SK-N-SH treated with all-trans-retinoic acid at 6 μM for 48 hours (cell line): ENCODE measurements around the gene CATSPERZ.
A peak's percentile ranks its signal among the peaks of the same experiment; 100 is the strongest.

Source experiments
- ATAC-seq: fragments of 200-7000 bp; cut with Tn5 transposase; 3 replicates; pipeline ENCODE4 v1.9.1; 2020; ENCODE audit warnings: mild to moderate bottlenecking, moderate library complexity
- CSDC2 ChIP-seq: fragments of 250-450 bp; sonication (Bioruptor Pico); IDR thresholded peaks from 2 replicates; pipeline ENCODE4 v1.5.0; 2020; ENCODE audit warnings: mild to moderate bottlenecking, moderate library complexity
- ISL1 ChIP-seq: fragments of 250-450 bp; sonication (Bioruptor Pico); IDR thresholded peaks from 2 replicates; pipeline ENCODE4 v2.1.2; 2022; ENCODE audit warnings: mild to moderate bottlenecking, moderate library complexity
- PPARA ChIP-seq: fragments of 250-450 bp; sonication (Bioruptor Pico); IDR thresholded peaks from 2 replicates; pipeline ENCODE4 v1.5.0; 2020; ENCODE audit warnings: mild to moderate bottlenecking, borderline replicate concordance
- RARB ChIP-seq: fragments of 250-450 bp; sonication (Bioruptor Pico); IDR thresholded peaks from 2 replicates; pipeline ENCODE4 v1.8.0; 2021; ENCODE audit warnings: mild to moderate bottlenecking, moderate library complexity
- SNAI2 ChIP-seq: fragments of 250-450 bp; sonication (Bioruptor Pico); IDR thresholded peaks from 2 replicates; pipeline ENCODE4 v1.5.0; 2020; ENCODE audit warnings: mild to moderate bottlenecking, moderate library complexity
- TCF4 ChIP-seq: fragments of 250-450 bp; sonication (Bioruptor Pico); IDR thresholded peaks from 2 replicates; pipeline ENCODE4 v1.8.0; 2021; ENCODE audit warnings: mild to moderate bottlenecking, moderate library complexity, borderline replicate concordance
- TOX ChIP-seq: fragments of 250-450 bp; sonication (Bioruptor Pico); IDR thresholded peaks from 2 replicates; pipeline ENCODE4 v1.8.0; 2021; ENCODE audit warnings: mild to moderate bottlenecking, moderate library complexity, borderline replicate concordance
- TSHZ2 ChIP-seq: fragments of 250-450 bp; sonication (Bioruptor Pico); IDR thresholded peaks from 2 replicates; pipeline ENCODE4 v1.5.0; 2020; ENCODE audit warnings: mild to moderate bottlenecking, moderate library complexity
- ZC3H10 ChIP-seq: fragments of 250-450 bp; sonication (Bioruptor Pico); IDR thresholded peaks from 2 replicates; pipeline ENCODE4 v1.5.1; 2021; ENCODE audit warnings: mild to moderate bottlenecking, moderate library complexity
- ZFP3 ChIP-seq: fragments of 250-450 bp; sonication (Bioruptor Pico); IDR thresholded peaks from 2 replicates; pipeline ENCODE4 v1.5.0; 2020; ENCODE audit warnings: mild to moderate bottlenecking, moderate library complexity
- ZNF8 ChIP-seq: fragments of 450-650 bp; formaldehyde crosslinking; IDR thresholded peaks from 2 replicates; pipeline ENCODE4 v1.5.0; 2020; ENCODE audit warnings: mild to moderate bottlenecking, moderate library complexity
- TF ChIP-seq, protein P1 (sequence below): fragments of 250-450 bp; sonication (Bioruptor Pico); IDR thresholded peaks from 2 replicates; pipeline ENCODE4 v1.8.0; 2020; ENCODE audit warnings: mild to moderate bottlenecking, moderate library complexity, borderline replicate concordance
- TF ChIP-seq, protein P2 (sequence below): fragments of 250-450 bp; sonication (Bioruptor Pico); IDR thresholded peaks from 2 replicates; pipeline ENCODE4 v1.5.1; 2021; ENCODE audit warnings: mild to moderate bottlenecking, moderate library complexity
- TF ChIP-seq, protein P3 (sequence below): fragments of 250-450 bp; sonication (Bioruptor Pico); IDR thresholded peaks from 2 replicates; pipeline ENCODE4 v1.8.0; 2021; ENCODE audit warnings: low read depth, mild to moderate bottlenecking, moderate library complexity, borderline replicate concordance

The CATSPERZ gene

GRCh38 chr11:64267207-64267945 lies 32.8 kb upstream of the CATSPERZ start:
- TF ChIP-seq ZC3H10 (CRISPR knock-in tag): no peak
- TF ChIP-seq, protein P1, sequence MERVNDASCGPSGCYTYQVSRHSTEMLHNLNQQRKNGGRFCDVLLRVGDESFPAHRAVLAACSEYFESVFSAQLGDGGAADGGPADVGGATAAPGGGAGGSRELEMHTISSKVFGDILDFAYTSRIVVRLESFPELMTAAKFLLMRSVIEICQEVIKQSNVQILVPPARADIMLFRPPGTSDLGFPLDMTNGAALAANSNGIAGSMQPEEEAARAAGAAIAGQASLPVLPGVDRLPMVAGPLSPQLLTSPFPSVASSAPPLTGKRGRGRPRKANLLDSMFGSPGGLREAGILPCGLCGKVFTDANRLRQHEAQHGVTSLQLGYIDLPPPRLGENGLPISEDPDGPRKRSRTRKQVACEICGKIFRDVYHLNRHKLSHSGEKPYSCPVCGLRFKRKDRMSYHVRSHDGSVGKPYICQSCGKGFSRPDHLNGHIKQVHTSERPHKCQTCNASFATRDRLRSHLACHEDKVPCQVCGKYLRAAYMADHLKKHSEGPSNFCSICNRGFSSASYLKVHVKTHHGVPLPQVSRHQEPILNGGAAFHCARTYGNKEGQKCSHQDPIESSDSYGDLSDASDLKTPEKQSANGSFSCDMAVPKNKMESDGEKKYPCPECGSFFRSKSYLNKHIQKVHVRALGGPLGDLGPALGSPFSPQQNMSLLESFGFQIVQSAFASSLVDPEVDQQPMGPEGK (CRISPR knock-in tag): no peak
- ATAC-seq: no peak

- ATAC-seq: peak; percentile 7
- TF ChIP-seq SNAI2 (CRISPR knock-in tag): no peak
- TF ChIP-seq, protein P2, sequence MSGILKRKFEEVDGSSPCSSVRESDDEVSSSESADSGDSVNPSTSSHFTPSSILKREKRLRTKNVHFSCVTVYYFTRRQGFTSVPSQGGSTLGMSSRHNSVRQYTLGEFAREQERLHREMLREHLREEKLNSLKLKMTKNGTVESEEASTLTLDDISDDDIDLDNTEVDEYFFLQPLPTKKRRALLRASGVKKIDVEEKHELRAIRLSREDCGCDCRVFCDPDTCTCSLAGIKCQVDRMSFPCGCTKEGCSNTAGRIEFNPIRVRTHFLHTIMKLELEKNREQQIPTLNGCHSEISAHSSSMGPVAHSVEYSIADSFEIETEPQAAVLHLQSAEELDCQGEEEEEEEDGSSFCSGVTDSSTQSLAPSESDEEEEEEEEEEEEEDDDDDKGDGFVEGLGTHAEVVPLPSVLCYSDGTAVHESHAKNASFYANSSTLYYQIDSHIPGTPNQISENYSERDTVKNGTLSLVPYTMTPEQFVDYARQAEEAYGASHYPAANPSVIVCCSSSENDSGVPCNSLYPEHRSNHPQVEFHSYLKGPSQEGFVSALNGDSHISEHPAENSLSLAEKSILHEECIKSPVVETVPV (CRISPR knock-in tag): no peak
- TF ChIP-seq, protein P3, sequence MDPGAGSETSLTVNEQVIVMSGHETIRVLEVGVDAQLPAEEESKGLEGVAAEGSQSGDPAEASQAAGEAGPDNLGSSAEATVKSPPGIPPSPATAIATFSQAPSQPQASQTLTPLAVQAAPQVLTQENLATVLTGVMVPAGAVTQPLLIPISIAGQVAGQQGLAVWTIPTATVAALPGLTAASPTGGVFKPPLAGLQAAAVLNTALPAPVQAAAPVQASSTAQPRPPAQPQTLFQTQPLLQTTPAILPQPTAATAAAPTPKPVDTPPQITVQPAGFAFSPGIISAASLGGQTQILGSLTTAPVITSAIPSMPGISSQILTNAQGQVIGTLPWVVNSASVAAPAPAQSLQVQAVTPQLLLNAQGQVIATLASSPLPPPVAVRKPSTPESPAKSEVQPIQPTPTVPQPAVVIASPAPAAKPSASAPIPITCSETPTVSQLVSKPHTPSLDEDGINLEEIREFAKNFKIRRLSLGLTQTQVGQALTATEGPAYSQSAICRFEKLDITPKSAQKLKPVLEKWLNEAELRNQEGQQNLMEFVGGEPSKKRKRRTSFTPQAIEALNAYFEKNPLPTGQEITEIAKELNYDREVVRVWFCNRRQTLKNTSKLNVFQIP (CRISPR knock-in tag): no peak
- 0 out of 2 replicates have a peak, but pooled peaks have one; percentile 19 for TF ChIP-seq PPARA (CRISPR knock-in tag)
- 0 out of 2 replicates have a peak, but pooled peaks have one; percentile 14 for TF ChIP-seq CSDC2 (CRISPR knock-in tag)
- no peak for TF ChIP-seq TSHZ2 (CRISPR knock-in tag)
- no peak for TF ChIP-seq RARB
- TF ChIP-seq TOX (CRISPR knock-in tag): no peak
- TF ChIP-seq TCF4 (CRISPR knock-in tag): 0 out of 2 replicates have a peak, but pooled peaks have one; percentile 40
- TF ChIP-seq ZFP3 (CRISPR knock-in tag): 0 out of 2 replicates have a peak, but pooled peaks have one; percentile 29
- TF ChIP-seq ZNF8 (CRISPR knock-in tag): no peak
- no peak for TF ChIP-seq ISL1
- TF ChIP-seq, all 23 proteins: peak for 4
Measured at GRCh38 chr11:64268025-64268892, 31.9 kb upstream of the CATSPERZ start.

DNA sequence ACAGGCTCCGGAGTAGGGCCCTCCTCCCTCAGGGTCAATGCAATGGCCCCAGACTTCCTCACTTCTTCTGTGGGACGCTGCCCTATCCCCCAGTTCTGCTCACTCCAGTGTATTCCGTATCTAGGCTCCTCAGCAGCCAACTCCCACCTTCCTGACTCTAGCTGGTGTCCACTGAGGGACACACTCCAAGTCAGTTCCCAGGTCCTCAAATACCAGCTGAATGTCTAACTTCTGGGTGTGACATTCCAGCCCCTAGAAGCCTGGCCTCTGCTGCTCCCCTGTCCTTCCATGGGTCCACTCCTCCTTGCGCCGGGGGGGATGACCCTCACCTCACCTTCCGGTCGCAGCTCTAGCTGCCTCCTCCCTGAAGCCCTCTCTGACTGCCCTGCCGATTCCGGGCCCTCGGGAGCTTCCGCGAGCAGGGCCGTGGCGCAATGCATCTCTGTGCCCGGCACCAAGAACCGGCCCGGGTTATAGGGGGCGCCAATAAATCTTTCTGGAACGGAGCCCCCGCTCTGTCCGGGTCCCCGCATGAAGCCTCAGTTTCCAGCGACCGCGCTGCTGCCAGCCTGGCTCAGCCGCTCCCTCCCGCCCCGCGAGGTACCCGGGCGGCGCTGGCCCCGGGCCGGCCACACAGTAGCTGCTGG lies 31.1 kb upstream of the CATSPERZ start:
- ATAC-seq: peak; percentile 8
- no peak for TF ChIP-seq RARB
- TF ChIP-seq, protein P1 (CRISPR knock-in tag): peak; percentile 60
